ENCODE results near the gene DLG2. TPM values are rescaled to one million over a fixed set of nuclear protein-coding genes. Genes with fewer than 3 reads are reported as not detected.

Gene DLG2
- total RNA-seq, 1 experiment from 2014 or later: 0.72 TPM

GRCh38 chr11:83945976-83946375, 1681.2 kb downstream of the DLG2 start:
- no peak for DNase-seq (ENCODE audit: low spot score)

- no peak for DNase-seq (ENCODE audit: low spot score)
Measured at GRCh38 chr11:83941050-83941449, 1686.1 kb downstream of the DLG2 start.

GRCh38 chr11:83938148-83938547, 1689.0 kb downstream of the DLG2 start:
- no peak for DNase-seq (ENCODE audit: low spot score)

GRCh38 chr11:83933008-83933407, 1694.1 kb downstream of the DLG2 start:
- DNase-seq (ENCODE audit: low spot score): no peak

- no peak for DNase-seq (ENCODE audit: low spot score)
Measured at GRCh38 chr11:83927422-83927821, 1699.7 kb downstream of the DLG2 start.

- DNase-seq (ENCODE audit: low spot score): no peak
Measured at GRCh38 chr11:83924795-83925542, 1702.2 kb downstream of the DLG2 start.

GRCh38 chr11:83923961-83924360, 1703.2 kb downstream of the DLG2 start:
- DNase-seq (ENCODE audit: low spot score): no peak

- DNase-seq (ENCODE audit: low spot score): no peak
Measured at GRCh38 chr11:83922953-83923352, 1704.2 kb downstream of the DLG2 start.

GRCh38 chr11:83922318-83922717, 1704.8 kb downstream of the DLG2 start:
- no peak for DNase-seq (ENCODE audit: low spot score)

GRCh38 chr11:83921447-83922192, 1705.5 kb downstream of the DLG2 start:
- no peak for DNase-seq (ENCODE audit: low spot score)

GRCh38 chr11:83918476-83918875, 1708.7 kb downstream of the DLG2 start:
- DNase-seq (ENCODE audit: low spot score): no peak

- no peak for DNase-seq (ENCODE audit: low spot score)
Measured at GRCh38 chr11:83914995-83915394, 1712.1 kb downstream of the DLG2 start.

- no peak for DNase-seq (ENCODE audit: low spot score)
Measured at GRCh38 chr11:83909579-83910534, 1717.3 kb downstream of the DLG2 start.

GRCh38 chr11:83908298-83908856, 1718.8 kb downstream of the DLG2 start:
- DNase-seq (ENCODE audit: low spot score): no peak

- no peak for DNase-seq (ENCODE audit: low spot score)
Measured at GRCh38 chr11:83895516-83895915, 1731.6 kb downstream of the DLG2 start.

GRCh38 chr11:83881428-83881827, 1745.7 kb downstream of the DLG2 start:
- no peak for DNase-seq (ENCODE audit: low spot score)

GRCh38 chr11:83871054-83871453, 1756.1 kb downstream of the DLG2 start:
- no peak for DNase-seq (ENCODE audit: low spot score)

GRCh38 chr11:83866655-83867054, 1760.5 kb downstream of the DLG2 start:
- DNase-seq (ENCODE audit: low spot score): no peak

GRCh38 chr11:83865636-83866461, 1761.3 kb downstream of the DLG2 start:
- DNase-seq (ENCODE audit: low spot score): peak; percentile 84

- no peak for DNase-seq (ENCODE audit: low spot score)
Measured at GRCh38 chr11:83864412-83865057, 1762.6 kb downstream of the DLG2 start.

Data from A172 (cell line).